ENCODE measurements around the gene FSD1L. TPM values are rescaled to one million over a fixed set of nuclear protein-coding genes. Genes with fewer than 3 reads are reported as not detected.

Gene FSD1L
- total RNA-seq, 1 donor, result 6.5 TPM

DNA sequence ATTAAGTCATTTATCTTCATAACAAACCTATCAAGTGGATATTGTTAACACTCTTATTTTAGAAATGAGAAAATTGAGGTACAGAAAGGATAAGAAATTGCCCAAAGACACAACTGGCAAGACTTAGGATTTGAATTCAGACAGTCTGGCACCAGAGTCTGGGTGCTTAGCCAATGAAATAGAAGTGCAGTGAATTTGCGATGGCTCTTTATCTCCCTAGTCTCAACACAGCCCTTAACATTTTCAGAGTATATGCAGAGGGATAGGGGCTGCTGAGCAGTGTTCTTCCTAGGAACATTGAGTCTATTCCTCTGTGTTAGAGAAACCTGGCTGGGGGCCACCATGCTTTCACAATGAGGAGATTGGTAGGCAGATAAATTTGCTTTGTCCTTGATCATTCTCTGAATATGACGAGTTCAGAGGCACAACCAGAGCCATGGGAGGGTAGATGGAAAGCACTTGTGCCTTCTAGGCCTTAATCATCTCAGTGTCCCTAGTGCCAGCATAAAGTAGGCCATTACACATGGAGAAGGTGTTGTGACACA is 6.1 kb upstream of the FSD1L start:
- no peak overlapping the region for H3K4me3 ChIP-seq (ENCODE audit: insufficient read depth, low read length)
- H3K9me3 ChIP-seq (ENCODE audit: low read depth, low read length), result no peaks in the 10 kb centered on the region
- H4K20me1 ChIP-seq (ENCODE audit: insufficient read depth, low read length), result no peaks in the 10 kb centered on the region
- no peak overlapping the region for H3K27ac ChIP-seq (ENCODE audit: low read depth, low read length)
- no peak overlapping the region for H3K4me2 ChIP-seq (ENCODE audit: insufficient read depth, low read length)
- no peaks in the 10 kb centered on the region for H3K36me3 ChIP-seq (ENCODE audit: insufficient read depth, low read length)
- no peaks in the 10 kb centered on the region for H3K79me2 ChIP-seq (ENCODE audit: insufficient read depth, low read length)
- no peak for DNase-seq (ENCODE audit: insufficient read length, low spot score, missing footprints)
- H2AFZ ChIP-seq (ENCODE audit: low read length), result no peak overlapping the region
- peaks cover 8% of the 10 kb centered on the region for H3K4me1 ChIP-seq (ENCODE audit: insufficient read depth, low read length)
- H3K27me3 ChIP-seq (ENCODE audit: insufficient read depth, low read length), result no peaks in the 10 kb centered on the region
- TF ChIP-seq, protein P1, sequence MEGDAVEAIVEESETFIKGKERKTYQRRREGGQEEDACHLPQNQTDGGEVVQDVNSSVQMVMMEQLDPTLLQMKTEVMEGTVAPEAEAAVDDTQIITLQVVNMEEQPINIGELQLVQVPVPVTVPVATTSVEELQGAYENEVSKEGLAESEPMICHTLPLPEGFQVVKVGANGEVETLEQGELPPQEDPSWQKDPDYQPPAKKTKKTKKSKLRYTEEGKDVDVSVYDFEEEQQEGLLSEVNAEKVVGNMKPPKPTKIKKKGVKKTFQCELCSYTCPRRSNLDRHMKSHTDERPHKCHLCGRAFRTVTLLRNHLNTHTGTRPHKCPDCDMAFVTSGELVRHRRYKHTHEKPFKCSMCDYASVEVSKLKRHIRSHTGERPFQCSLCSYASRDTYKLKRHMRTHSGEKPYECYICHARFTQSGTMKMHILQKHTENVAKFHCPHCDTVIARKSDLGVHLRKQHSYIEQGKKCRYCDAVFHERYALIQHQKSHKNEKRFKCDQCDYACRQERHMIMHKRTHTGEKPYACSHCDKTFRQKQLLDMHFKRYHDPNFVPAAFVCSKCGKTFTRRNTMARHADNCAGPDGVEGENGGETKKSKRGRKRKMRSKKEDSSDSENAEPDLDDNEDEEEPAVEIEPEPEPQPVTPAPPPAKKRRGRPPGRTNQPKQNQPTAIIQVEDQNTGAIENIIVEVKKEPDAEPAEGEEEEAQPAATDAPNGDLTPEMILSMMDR (IDR thresholded peaks at IDR 0.05; ENCODE audit: extremely low read depth, low read depth, low read length), result no peak

DNA sequence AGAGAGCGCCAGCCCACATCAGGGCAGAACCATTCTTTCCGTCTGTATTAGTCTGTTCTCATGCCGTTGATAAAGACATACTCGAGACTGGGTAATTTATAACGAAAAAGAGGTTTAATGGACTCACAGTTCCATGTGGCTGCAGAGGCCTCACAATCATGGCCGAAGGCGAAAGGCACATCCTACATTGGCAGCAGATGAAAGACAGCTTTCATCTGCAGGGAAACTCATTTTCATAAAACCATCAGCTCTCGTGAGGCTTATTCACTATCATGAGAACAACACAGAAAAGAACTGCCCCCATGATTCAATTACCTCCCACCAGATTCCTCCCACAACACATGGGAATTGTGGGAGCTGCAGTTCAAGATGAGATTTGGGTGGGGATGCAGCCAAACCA is 4.7 kb upstream of the FSD1L start:
- H3K4me1 ChIP-seq (ENCODE audit: insufficient read depth, low read length), result peaks cover 11% of the 10 kb centered on the region
- no peak overlapping the region for H3K27ac ChIP-seq (ENCODE audit: low read depth, low read length)
- H3K4me2 ChIP-seq (ENCODE audit: insufficient read depth, low read length), result no peak overlapping the region
- TF ChIP-seq, protein P1 (IDR thresholded peaks at IDR 0.05; ENCODE audit: extremely low read depth, low read depth, low read length), result no peak
- no peak overlapping the region for H3K4me3 ChIP-seq (ENCODE audit: insufficient read depth, low read length)
- no peaks in the 10 kb centered on the region for H4K20me1 ChIP-seq (ENCODE audit: insufficient read depth, low read length)
- no peaks in the 10 kb centered on the region for H3K36me3 ChIP-seq (ENCODE audit: insufficient read depth, low read length)
- DNase-seq (ENCODE audit: insufficient read length, low spot score, missing footprints), result no peak
- H3K9me3 ChIP-seq (ENCODE audit: low read depth, low read length), result no peaks in the 10 kb centered on the region
- no peaks in the 10 kb centered on the region for H3K79me2 ChIP-seq (ENCODE audit: insufficient read depth, low read length)
- no peaks in the 10 kb centered on the region for H3K27me3 ChIP-seq (ENCODE audit: insufficient read depth, low read length)
- no peak overlapping the region for H2AFZ ChIP-seq (ENCODE audit: low read length)

DNA sequence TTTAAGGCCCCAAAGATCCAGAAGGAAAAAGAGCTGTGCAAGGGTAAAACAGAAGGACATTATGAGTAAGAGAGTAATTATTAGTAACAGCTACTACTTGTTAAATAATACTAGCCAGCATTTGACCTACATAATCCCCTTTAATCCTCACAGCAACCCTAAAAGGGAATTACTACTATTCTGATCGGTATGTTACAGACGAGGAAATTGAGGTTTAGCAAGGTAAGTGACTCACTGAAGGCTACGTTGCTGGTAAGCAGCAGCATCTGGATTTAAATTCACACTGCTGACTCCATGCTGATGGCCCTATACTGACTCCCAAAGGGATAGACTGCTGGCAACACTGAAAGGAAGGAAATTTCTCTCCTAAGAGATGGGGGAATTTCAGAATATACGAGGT is 3.7 kb upstream of the FSD1L start:
- H3K4me2 ChIP-seq (ENCODE audit: insufficient read depth, low read length), result no peak overlapping the region
- no peak overlapping the region for H3K4me3 ChIP-seq (ENCODE audit: insufficient read depth, low read length)
- no peak for DNase-seq (ENCODE audit: insufficient read length, low spot score, missing footprints)
- no peaks in the 10 kb centered on the region for H3K36me3 ChIP-seq (ENCODE audit: insufficient read depth, low read length)
- no peaks in the 10 kb centered on the region for H3K9me3 ChIP-seq (ENCODE audit: low read depth, low read length)
- H4K20me1 ChIP-seq (ENCODE audit: insufficient read depth, low read length), result peaks cover 3% of the 10 kb centered on the region
- H3K27me3 ChIP-seq (ENCODE audit: insufficient read depth, low read length), result no peaks in the 10 kb centered on the region
- H3K4me1 ChIP-seq (ENCODE audit: insufficient read depth, low read length), result peaks cover 10% of the 10 kb centered on the region
- H2AFZ ChIP-seq (ENCODE audit: low read length), result peak overlapping the region; percentile 69
- H3K27ac ChIP-seq (ENCODE audit: low read depth, low read length), result no peak overlapping the region
- H3K79me2 ChIP-seq (ENCODE audit: insufficient read depth, low read length), result peaks cover 9% of the 10 kb centered on the region
- TF ChIP-seq, protein P1 (IDR thresholded peaks at IDR 0.05; ENCODE audit: extremely low read depth, low read depth, low read length), result no peak

DNA sequence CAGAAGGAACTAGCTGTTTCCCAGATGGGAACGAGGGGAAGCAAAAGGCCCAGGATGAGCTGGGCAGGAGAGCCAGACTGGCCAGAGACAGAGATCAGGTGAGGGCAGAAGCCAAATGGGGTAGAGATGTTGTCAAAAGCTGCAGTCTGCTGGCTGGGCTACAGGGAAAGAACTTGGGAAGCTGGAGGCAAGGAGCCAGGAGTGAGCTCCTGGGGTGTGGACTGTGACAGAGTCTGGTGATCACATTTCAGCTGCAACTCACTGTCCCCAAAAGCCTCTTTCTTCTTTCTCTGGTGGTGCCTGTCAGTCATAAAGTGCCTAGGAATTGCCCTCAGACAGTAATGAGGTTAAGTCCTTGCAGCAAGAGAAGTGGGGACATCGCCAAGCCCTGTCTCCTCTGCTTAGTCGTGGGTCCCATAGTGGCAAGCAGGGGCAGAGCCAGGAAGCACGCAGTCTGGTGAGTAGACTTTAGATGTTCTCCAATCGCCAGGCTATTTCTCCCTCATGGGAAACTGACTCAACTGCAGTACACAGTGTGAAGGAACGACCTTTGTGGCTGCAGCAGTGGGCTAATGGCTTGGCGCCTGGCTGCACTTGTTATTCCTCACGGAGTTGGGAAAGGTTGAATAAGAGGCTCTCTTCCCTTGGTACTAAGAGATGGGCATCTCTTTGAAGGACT is 2.5 kb upstream of the FSD1L start:
- peak overlapping the region; percentile 53 for H2AFZ ChIP-seq (ENCODE audit: low read length)
- H3K79me2 ChIP-seq (ENCODE audit: insufficient read depth, low read length), result peaks cover 21% of the 10 kb centered on the region
- H3K27ac ChIP-seq (ENCODE audit: low read depth, low read length), result no peak overlapping the region
- no peak overlapping the region for H3K4me3 ChIP-seq (ENCODE audit: insufficient read depth, low read length)
- TF ChIP-seq, protein P1 (IDR thresholded peaks at IDR 0.05; ENCODE audit: extremely low read depth, low read depth, low read length), result no peak
- no peaks in the 10 kb centered on the region for H3K36me3 ChIP-seq (ENCODE audit: insufficient read depth, low read length)
- H3K27me3 ChIP-seq (ENCODE audit: insufficient read depth, low read length), result no peaks in the 10 kb centered on the region
- no peak for DNase-seq (ENCODE audit: insufficient read length, low spot score, missing footprints)
- H3K4me2 ChIP-seq (ENCODE audit: insufficient read depth, low read length), result no peak overlapping the region
- peaks cover 3% of the 10 kb centered on the region for H4K20me1 ChIP-seq (ENCODE audit: insufficient read depth, low read length)
- H3K4me1 ChIP-seq (ENCODE audit: insufficient read depth, low read length), result peaks cover 17% of the 10 kb centered on the region
- H3K9me3 ChIP-seq (ENCODE audit: low read depth, low read length), result no peaks in the 10 kb centered on the region

All from osteoblast (primary cell).